Measurements from ENCODE around the gene RCAN1.
"Not testable (repeated sequence)": the region's sequence is repeated elsewhere in the genome, so short reads cannot be mapped to it uniquely, and the experiment has no call there.

RCAN1 gene

GRCh38 chr21:34568801-34569200 is 46.1 kb downstream of the RCAN1 start:
- not testable (repeated sequence) for DNase-seq (ENCODE audit: low spot score)

GRCh38 chr21:34567604-34568155 is 47.2 kb downstream of the RCAN1 start:
- no peak for DNase-seq (ENCODE audit: low spot score)

GRCh38 chr21:34565238-34565637 is 49.7 kb downstream of the RCAN1 start:
- no peak for DNase-seq (ENCODE audit: low spot score)

GRCh38 chr21:34563370-34563769 is 51.5 kb downstream of the RCAN1 start:
- DNase-seq (ENCODE audit: low spot score) = not testable (repeated sequence)

- no peak for DNase-seq (ENCODE audit: low spot score)
These were observed 53.1 kb downstream of the RCAN1 start for GRCh38 chr21:34561806-34562205.

GRCh38 chr21:34560609-34561008 is 54.3 kb downstream of the RCAN1 start:
- DNase-seq (ENCODE audit: low spot score) = no peak

GRCh38 chr21:34560021-34560420 is 54.9 kb downstream of the RCAN1 start:
- DNase-seq (ENCODE audit: low spot score) = no peak

- DNase-seq (ENCODE audit: low spot score) = no peak
These were observed 55.8 kb downstream of the RCAN1 start for GRCh38 chr21:34559089-34559631.

GRCh38 chr21:34558166-34558565 is 56.7 kb downstream of the RCAN1 start:
- no peak for DNase-seq (ENCODE audit: low spot score)

GRCh38 chr21:34557261-34557660 is 57.7 kb downstream of the RCAN1 start:
- no peak for DNase-seq (ENCODE audit: low spot score)

- not testable (repeated sequence) for DNase-seq (ENCODE audit: low spot score)
These were observed 60.2 kb downstream of the RCAN1 start for GRCh38 chr21:34554670-34555069.

GRCh38 chr21:34554227-34554626 is 60.7 kb downstream of the RCAN1 start:
- no peak for DNase-seq (ENCODE audit: low spot score)

GRCh38 chr21:34553151-34553952 is 61.6 kb downstream of the RCAN1 start:
- DNase-seq (ENCODE audit: low spot score) = peak; percentile 45

GRCh38 chr21:34552360-34553098 is 62.4 kb downstream of the RCAN1 start:
- no peak for DNase-seq (ENCODE audit: low spot score)

- no peak for DNase-seq (ENCODE audit: low spot score)
These were observed 64.6 kb downstream of the RCAN1 start for GRCh38 chr21:34550182-34550799.

- no peak for DNase-seq (ENCODE audit: low spot score)
These were observed 66.0 kb downstream of the RCAN1 start for GRCh38 chr21:34548781-34549376.

- DNase-seq (ENCODE audit: low spot score) = no peak
These were observed 68.4 kb downstream of the RCAN1 start for GRCh38 chr21:34546542-34546941.

GRCh38 chr21:34545079-34545884 is 69.6 kb downstream of the RCAN1 start:
- DNase-seq (ENCODE audit: low spot score) = peak; percentile 78

GRCh38 chr21:34544032-34544496 is 70.8 kb downstream of the RCAN1 start:
- DNase-seq (ENCODE audit: low spot score) = peak; percentile 43

- DNase-seq (ENCODE audit: low spot score) = no peak
These were observed 71.9 kb downstream of the RCAN1 start for GRCh38 chr21:34543017-34543416.

- DNase-seq (ENCODE audit: low spot score) = no peak
These were observed 74.7 kb downstream of the RCAN1 start for GRCh38 chr21:34540206-34540605.
